Mesendoderm (in vitro differentiated cells): ENCODE measurements around the gene ST8SIA5.
A peak's percentile ranks its signal among the peaks of the same experiment; 100 is the strongest.

Experiments
- DNase-seq: peaks from one replicate; pipeline ENCODE4 v3.0.0; 2013
- H2AK5ac ChIP-seq: 2 replicates; pipeline ENCODE4 v1.6.1; 2013; ENCODE audit warnings: low read length, inconsistent platforms
- H2BK120ac ChIP-seq: 2 replicates; pipeline ENCODE4 v1.6.1; 2013; ENCODE audit warnings: low read depth, mild to moderate bottlenecking, low read length, moderate library complexity, mixed read lengths
- H2BK15ac ChIP-seq: replicated peaks from 2 replicates; pipeline ENCODE4 v1.6.1; 2013; ENCODE audit warnings: low read depth, mild to moderate bottlenecking, moderate library complexity
- H2BK5ac ChIP-seq: 2 replicates; pipeline ENCODE4 v1.6.1; 2013; ENCODE audit warnings: low read length, inconsistent platforms
- H3K18ac ChIP-seq: 2 replicates; pipeline ENCODE4 v1.6.1; 2013; ENCODE audit warnings: mild to moderate bottlenecking, low read length, mixed read lengths
- H3K23ac ChIP-seq: one replicate; pipeline ENCODE4 v1.6.1; 2013; ENCODE audit warnings: low read length
- H3K27ac ChIP-seq: 2 replicates; pipeline ENCODE4 v1.5.1; 2013; ENCODE audit warnings: low read depth, mild to moderate bottlenecking, inconsistent platforms, low read length, moderate library complexity
- H3K27me3 ChIP-seq: 2 replicates; pipeline ENCODE4 v1.6.1; 2013; ENCODE audit warnings: low read length, control low read depth, mild to moderate bottlenecking, inconsistent platforms; ENCODE audit not compliant: insufficient read depth, poor library complexity
- H3K36me3 ChIP-seq: 2 replicates; pipeline ENCODE4 v1.6.1; 2013; ENCODE audit warnings: low read length, inconsistent platforms; ENCODE audit not compliant: control insufficient read depth, insufficient read depth
- H3K4ac ChIP-seq: one replicate; pipeline ENCODE4 v1.6.1; 2013; ENCODE audit warnings: low read depth, mild to moderate bottlenecking, low read length, moderate library complexity
- H3K4me1 ChIP-seq: 2 replicates; pipeline ENCODE4 v1.6.1; 2013; ENCODE audit warnings: low read depth, low read length, inconsistent platforms; ENCODE audit not compliant: control insufficient read depth
- H3K4me2 ChIP-seq: 2 replicates; pipeline ENCODE4 v1.6.1; 2013; ENCODE audit warnings: low read length
- H3K4me3 ChIP-seq: 2 replicates; pipeline ENCODE4 v1.5.1; 2013; ENCODE audit warnings: mild to moderate bottlenecking, low read length
- H3K56ac ChIP-seq: one replicate; pipeline ENCODE4 v1.6.1; 2013; ENCODE audit warnings: low read length
- H3K79me1 ChIP-seq: 2 replicates; pipeline ENCODE4 v1.6.1; 2013; ENCODE audit warnings: low read length, inconsistent platforms
- H3K79me2 ChIP-seq: 2 replicates; pipeline ENCODE4 v1.6.1; 2013; ENCODE audit warnings: mild to moderate bottlenecking, low read length; ENCODE audit not compliant: control insufficient read depth, insufficient read depth
- H3K9ac ChIP-seq: 2 replicates; pipeline ENCODE4 v1.6.1; 2013; ENCODE audit warnings: low read length, inconsistent platforms
- H4K5ac ChIP-seq: one replicate; pipeline ENCODE4 v1.6.1; 2013; ENCODE audit warnings: low read length
- H4K8ac ChIP-seq: one replicate; pipeline ENCODE4 v1.6.1; 2013; ENCODE audit warnings: low read depth, mild to moderate bottlenecking, control low read depth, low read length, moderate library complexity
- WGBS: extraction: QIAGEN DNeasy Blood & Tissue Kit; methylation state at CpG from one replicate; pipeline ENCODE4 v1.1.7; 2013; ENCODE audit warnings: low lambda C conversion rate, missing lambda C conversion rate; ENCODE audit not compliant: insufficient coverage; ENCODE audit errors: extremely low coverage; 5-methylcytosine and 5-hydroxymethylcytosine counted together

The ST8SIA5 gene

GRCh38 chr18:46660957-46661749 lies 95.7 kb downstream of the ST8SIA5 start:
- Histone ChIP-seq H3K4me1 (no peaks in the 10 kb centered on the region), H3K27ac (no peak overlapping the region), H2BK5ac (no peak overlapping the region), H2AK5ac (no peak overlapping the region), H3K79me2 (no peaks in the 10 kb centered on the region), H4K8ac (no peak overlapping the region), H2BK15ac (no peak overlapping the region), H3K18ac (no peak overlapping the region), H3K27me3 (no peaks in the 10 kb centered on the region), H3K56ac (peak overlapping the region; percentile 67), H2BK120ac (no peak overlapping the region), H3K79me1 (no peaks in the 10 kb centered on the region), H3K23ac (no peak overlapping the region), H3K4ac (no peak overlapping the region), H3K36me3 (no peaks in the 10 kb centered on the region), H3K9ac (no peak overlapping the region), H3K4me2 (no peak overlapping the region), H3K4me3 (no peak overlapping the region), H4K5ac (no peak overlapping the region)
- WGBS: no CpG with 5 or more reads among the region's 9 CpGs
- DNase-seq: peak; percentile 76

- WGBS: no CpG with 5 or more reads among the region's 3 CpGs
- DNase-seq: no peak
- Histone ChIP-seq H3K4ac (no peak overlapping the region), H4K8ac (no peak overlapping the region), H3K79me1 (no peaks in the 10 kb centered on the region), H3K36me3 (no peaks in the 10 kb centered on the region), H3K4me2 (no peak overlapping the region), H3K27ac (no peak overlapping the region), H3K56ac (no peak overlapping the region), H3K4me1 (no peaks in the 10 kb centered on the region), H3K4me3 (no peak overlapping the region), H3K18ac (no peak overlapping the region), H2AK5ac (no peak overlapping the region), H4K5ac (no peak overlapping the region), H2BK120ac (no peak overlapping the region), H3K23ac (no peak overlapping the region), H3K27me3 (no peaks in the 10 kb centered on the region), H3K9ac (no peak overlapping the region), H2BK15ac (no peak overlapping the region), H2BK5ac (no peak overlapping the region), H3K79me2 (no peaks in the 10 kb centered on the region)
Observed at GRCh38 chr18:46659484-46659883, 97.4 kb downstream of the ST8SIA5 start.

GRCh38 chr18:46657115-46657955 lies 99.5 kb downstream of the ST8SIA5 start, which contains the start of gene LOXHD1:
LOXHD1 (minus strand) TSS chr18:46657220; CDS start chr18:46657033, 187 bp downstream.
- H2BK120ac ChIP-seq: no peak within 1 kb of the TSS
- H2BK15ac ChIP-seq: no peak within 1 kb of the TSS
- H2BK5ac ChIP-seq: no peak within 1 kb of the TSS
- H3K79me2 ChIP-seq: no peaks in the 10 kb centered on the region
- H3K4me3 ChIP-seq: no peak within 1 kb of the TSS
- no peak within 1 kb of the TSS for H3K4me2 ChIP-seq
- H3K4ac ChIP-seq: no peak within 1 kb of the TSS
- no peak within 1 kb of the TSS for H3K23ac ChIP-seq
- no peaks in the 10 kb centered on the region for H3K79me1 ChIP-seq
- H3K56ac ChIP-seq: peak within 1 kb of the TSS; percentile 65
- peak within 1 kb of the TSS; percentile 17 for H3K9ac ChIP-seq
- no peak within 1 kb of the TSS for H4K5ac ChIP-seq
- no peak within 1 kb of the TSS for H3K18ac ChIP-seq
- no peak within 1 kb of the TSS for H4K8ac ChIP-seq
- no peak within 1 kb of the TSS for H3K27ac ChIP-seq
- WGBS: no CpG with 5 or more reads among the region's 25 CpGs
- no peaks in the 10 kb centered on the region for H3K27me3 ChIP-seq
- H2AK5ac ChIP-seq: no peak within 1 kb of the TSS
- no peaks in the 10 kb centered on the region for H3K4me1 ChIP-seq
- H3K36me3 ChIP-seq: no peaks in the 10 kb centered on the region
- DNase-seq: peak; percentile 70

- Histone ChIP-seq H4K5ac (no peak overlapping the region), H3K18ac (no peak overlapping the region), H4K8ac (no peak overlapping the region), H3K79me1 (no peaks in the 10 kb centered on the region), H3K23ac (no peak overlapping the region), H3K56ac (peak overlapping the region; percentile 57), H2BK5ac (no peak overlapping the region), H3K4me1 (no peaks in the 10 kb centered on the region), H2BK120ac (no peak overlapping the region), H3K9ac (no peak overlapping the region), H3K36me3 (no peaks in the 10 kb centered on the region), H2AK5ac (no peak overlapping the region), H3K4me2 (no peak overlapping the region), H3K4me3 (no peak overlapping the region), H3K4ac (no peak overlapping the region), H2BK15ac (no peak overlapping the region), H3K27me3 (no peaks in the 10 kb centered on the region), H3K79me2 (no peaks in the 10 kb centered on the region), H3K27ac (no peak overlapping the region)
- no peak for DNase-seq
- WGBS: no CpG with 5 or more reads among the region's 27 CpGs
Observed at GRCh38 chr18:46656326-46657114, 100.3 kb downstream of the ST8SIA5 start.

GRCh38 chr18:46652372-46652771 lies 104.5 kb downstream of the ST8SIA5 start:
- Histone ChIP-seq H3K27ac (no peak overlapping the region), H3K4me1 (no peaks in the 10 kb centered on the region), H2AK5ac (no peak overlapping the region), H4K8ac (no peak overlapping the region), H3K23ac (no peak overlapping the region), H3K36me3 (no peaks in the 10 kb centered on the region), H2BK5ac (no peak overlapping the region), H3K79me2 (no peaks in the 10 kb centered on the region), H3K79me1 (no peaks in the 10 kb centered on the region), H3K56ac (no peak overlapping the region), H2BK120ac (no peak overlapping the region), H3K9ac (no peak overlapping the region), H4K5ac (no peak overlapping the region), H3K4me2 (no peak overlapping the region), H3K4me3 (no peak overlapping the region), H3K18ac (no peak overlapping the region), H3K4ac (no peak overlapping the region), H3K27me3 (no peaks in the 10 kb centered on the region), H2BK15ac (no peak overlapping the region)
- no peak for DNase-seq
